GM23338 (cell line): ENCODE results near the gene ZC3H14. TPM values are rescaled to one million over a fixed set of nuclear protein-coding genes. Genes with fewer than 3 reads are reported as not detected.

ENCODE experiments used
- ATAC-seq: fragments of 200-7000 bp; cut with Tn5 transposase; 3 replicates; pipeline ENCODE4 v1.9.1; 2020
- DNase-seq: peaks from one replicate; pipeline ENCODE4 v3.0.0-alpha.2; 2015; ENCODE audit warnings: low spot score
- H2AFZ ChIP-seq: fragments of 200-600 bp; sonication (generic); 2 replicates; pipeline ENCODE4 v1.8.0; 2016; ENCODE audit warnings: antibody characterized with exemption, mild to moderate bottlenecking, moderate library complexity
- H3F3A ChIP-seq: fragments of 200-600 bp; sonication (generic); replicated peaks from 2 replicates; pipeline ENCODE4 v1.8.0; 2017; ENCODE audit warnings: antibody characterized with exemption, mixed run types, low read depth
- H3K27ac ChIP-seq: fragments of 200-600 bp; sonication (generic); 2 replicates; pipeline ENCODE4 v1.6.1; 2016; ENCODE audit warnings: low read depth
- H3K27me3 ChIP-seq: fragments of 200-600 bp; sonication (generic); 2 replicates; pipeline ENCODE4 v1.8.0; 2016; ENCODE audit warnings: mild to moderate bottlenecking, mixed run types, moderate library complexity; ENCODE audit not compliant: insufficient read depth
- H3K36me3 ChIP-seq: fragments of 200-600 bp; sonication (generic); 2 replicates; pipeline ENCODE4 v1.8.0; 2016; ENCODE audit warnings: mild to moderate bottlenecking; ENCODE audit not compliant: insufficient read depth
- H3K4me1 ChIP-seq: fragments of 200-600 bp; sonication (generic); 2 replicates; pipeline ENCODE4 v1.8.0; 2016; ENCODE audit warnings: mild to moderate bottlenecking, moderate library complexity; ENCODE audit not compliant: insufficient read depth
- H3K4me2 ChIP-seq: fragments of 200-600 bp; sonication (generic); 2 replicates; pipeline ENCODE4 v1.7.1; 2017; ENCODE audit warnings: mixed run types
- H3K4me3 ChIP-seq: fragments of 200-600 bp; sonication (generic); 2 replicates; pipeline ENCODE4 v1.6.1; 2016; ENCODE audit warnings: mixed run types
- H3K79me2 ChIP-seq: fragments of 200-600 bp; sonication (generic); replicated peaks from 2 replicates; pipeline ENCODE4 v1.8.0; 2017; ENCODE audit warnings: mild to moderate bottlenecking; ENCODE audit not compliant: insufficient read depth
- H3K9me2 ChIP-seq: fragments of 200-600 bp; sonication (generic); 2 replicates; pipeline ENCODE4 v1.8.0; 2017; ENCODE audit not compliant: insufficient read depth
- H4K20me1 ChIP-seq: fragments of 200-600 bp; sonication (generic); replicated peaks from 2 replicates; pipeline ENCODE4 v1.8.0; 2017; ENCODE audit warnings: mild to moderate bottlenecking; ENCODE audit not compliant: insufficient read depth
- H3K27ac Mint-ChIP-seq: 2 replicates; pipeline ENCODE4 v1.8.0; 2020; ENCODE audit warnings: inconsistent platforms, mild to moderate bottlenecking, moderate library complexity, mixed read lengths
- H3K27me3 Mint-ChIP-seq: 3 replicates; pipeline ENCODE4 v1.8.0; 2022; ENCODE audit warnings: low read depth, mild to moderate bottlenecking, moderate library complexity, mixed read lengths, inconsistent platforms; ENCODE audit not compliant: insufficient read depth, poor library complexity
- H3K36me3 Mint-ChIP-seq: 3 replicates; pipeline ENCODE4 v1.8.0; 2021; ENCODE audit warnings: low read depth, mild to moderate bottlenecking, inconsistent platforms, moderate library complexity, mixed read lengths
- H3K4me1 Mint-ChIP-seq: 3 replicates; pipeline ENCODE4 v1.8.0; 2020; ENCODE audit warnings: mild to moderate bottlenecking, inconsistent platforms, mixed read lengths
- H3K4me3 Mint-ChIP-seq: 3 replicates; pipeline ENCODE4 v1.8.0; 2021; ENCODE audit warnings: moderate library complexity, mild to moderate bottlenecking, inconsistent platforms, mixed read lengths
- H3K9me3 Mint-ChIP-seq: 3 replicates; pipeline ENCODE4 v1.8.0; 2020; ENCODE audit warnings: moderate library complexity, mild to moderate bottlenecking, inconsistent platforms, mixed read lengths
- CREB1 ChIP-seq: fragments of 250-450 bp; sonication (Bioruptor Pico); IDR thresholded peaks from 2 replicates; pipeline ENCODE4 v1.5.0; 2020; ENCODE audit warnings: low read depth, mild to moderate bottlenecking, moderate library complexity
- EZH2 ChIP-seq: fragments of 200-600 bp; sonication (generic); IDR thresholded peaks from one replicate; pipeline ENCODE4 v1.8.0; 2017; ENCODE audit warnings: antibody characterized with exemption, mild to moderate bottlenecking, low read depth; ENCODE audit not compliant: unreplicated experiment
- EZH2phosphoT487 ChIP-seq: fragments of 200-600 bp; sonication (generic); IDR thresholded peaks from one replicate; pipeline ENCODE4 v1.8.1; 2018; ENCODE audit warnings: antibody characterized with exemption; ENCODE audit not compliant: unreplicated experiment
- JUNB ChIP-seq: IDR thresholded peaks from one replicate; pipeline ENCODE4 v1.6.1; 2016; ENCODE audit warnings: antibody characterized with exemption; ENCODE audit not compliant: unreplicated experiment
- NANOG ChIP-seq: IDR thresholded peaks from 2 replicates; pipeline ENCODE4 v1.6.1; 2016; ENCODE audit warnings: antibody characterized with exemption, borderline replicate concordance
- POLR2AphosphoS5 ChIP-seq: IDR thresholded peaks from 2 replicates; pipeline ENCODE4 v1.6.1; 2016; ENCODE audit warnings: antibody characterized with exemption, low read depth
- STAT1 ChIP-seq: IDR thresholded peaks from one replicate; pipeline ENCODE4 v1.6.1; 2016; ENCODE audit warnings: antibody characterized with exemption; ENCODE audit not compliant: unreplicated experiment
- ZNF114 ChIP-seq: fragments of 250-450 bp; sonication (Bioruptor Pico); IDR thresholded peaks from 2 replicates; pipeline ENCODE4 v1.5.0; 2020; ENCODE audit warnings: mild to moderate bottlenecking, moderate library complexity
- ZNF331 ChIP-seq: fragments of 250-450 bp; sonication (Bioruptor Pico); IDR thresholded peaks from 2 replicates; pipeline ENCODE4 v1.5.0; 2020; ENCODE audit warnings: low read depth, mild to moderate bottlenecking, moderate library complexity
- polyA plus RNA-seq: library from polyadenylated mRNA; unstranded; fragments of >200 nt; fragmentation: Nextera tagmentation; extraction: Ambion mirVana; gene quantifications from 2 replicates; pipeline ENCODE4 v1.2.1, GENCODE V29; 2016
- total RNA-seq: library from RNA; depleted of rRNA; stranded (reverse); fragments of >200 nt; shearing (Covaris generic); gene quantifications from 2 replicates; pipeline ENCODE4 v1.2.3, GENCODE V29; 2014
- TF ChIP-seq, protein P1 (sequence below): IDR thresholded peaks from 2 replicates; pipeline ENCODE4 v1.6.1; 2016; ENCODE audit warnings: antibody characterized with exemption
- TF ChIP-seq, protein P2 (sequence below): IDR thresholded peaks from one replicate; pipeline ENCODE4 v1.6.1; 2018; ENCODE audit warnings: antibody characterized with exemption; ENCODE audit not compliant: unreplicated experiment

Gene ZC3H14
- total and polyA plus RNA-seq, 2 experiments from 2014 or later = 63.2 to 87.9 TPM

DNA sequence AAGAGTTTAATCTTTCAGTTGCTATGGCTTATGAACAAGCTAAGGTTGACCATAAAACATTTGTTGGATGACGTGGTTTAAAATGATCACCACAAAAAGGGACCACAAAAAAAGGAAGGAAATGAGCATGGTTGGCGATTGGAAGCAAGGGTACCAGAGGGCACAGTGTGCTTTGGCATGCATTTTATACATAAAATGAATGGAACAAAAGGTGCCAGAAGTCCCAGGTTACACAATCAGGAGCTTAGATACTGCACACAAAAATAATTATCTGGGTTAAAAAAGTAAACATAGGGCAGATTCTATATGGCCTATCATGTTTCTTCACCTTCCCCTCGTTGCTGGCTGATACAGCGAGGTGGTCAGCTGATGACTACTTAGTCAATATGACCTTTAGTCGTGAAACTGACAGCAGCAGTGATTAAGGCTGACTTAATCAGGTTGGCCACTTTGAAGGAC lies 50.7 kb downstream of the ZC3H14 start:
- H3K36me3 Mint-ChIP-seq = peaks cover 47% of the 10 kb centered on the region
- Histone ChIP-seq H3K27me3 (no peaks in the 10 kb centered on the region), H3K9me2 (no peaks in the 10 kb centered on the region), H2AFZ (no peak overlapping the region), H3K27ac (no peak overlapping the region), H3K79me2 (no peaks in the 10 kb centered on the region), H3K4me3 (no peak overlapping the region), H4K20me1 (no peaks in the 10 kb centered on the region), H3K4me2 (no peak overlapping the region), H3F3A (no peaks in the 10 kb centered on the region), H3K4me1 (peaks cover 8% of the 10 kb centered on the region), H3K36me3 (peaks cover 14% of the 10 kb centered on the region)
- H3K27ac Mint-ChIP-seq = no peak overlapping the region
- no peaks in the 10 kb centered on the region for H3K9me3 Mint-ChIP-seq
- TF ChIP-seq JUNB = no peak
- no peak for TF ChIP-seq EZH2phosphoT487
- no peak for TF ChIP-seq ZNF331 (CRISPR knock-in tag)
- TF ChIP-seq NANOG = no peak
- TF ChIP-seq, protein P1, sequence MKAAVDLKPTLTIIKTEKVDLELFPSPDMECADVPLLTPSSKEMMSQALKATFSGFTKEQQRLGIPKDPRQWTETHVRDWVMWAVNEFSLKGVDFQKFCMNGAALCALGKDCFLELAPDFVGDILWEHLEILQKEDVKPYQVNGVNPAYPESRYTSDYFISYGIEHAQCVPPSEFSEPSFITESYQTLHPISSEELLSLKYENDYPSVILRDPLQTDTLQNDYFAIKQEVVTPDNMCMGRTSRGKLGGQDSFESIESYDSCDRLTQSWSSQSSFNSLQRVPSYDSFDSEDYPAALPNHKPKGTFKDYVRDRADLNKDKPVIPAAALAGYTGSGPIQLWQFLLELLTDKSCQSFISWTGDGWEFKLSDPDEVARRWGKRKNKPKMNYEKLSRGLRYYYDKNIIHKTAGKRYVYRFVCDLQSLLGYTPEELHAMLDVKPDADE = no peak
- TF ChIP-seq ZNF114 = no peak
- no peak for TF ChIP-seq EZH2
- TF ChIP-seq STAT1 = no peak
- TF ChIP-seq, protein P2, sequence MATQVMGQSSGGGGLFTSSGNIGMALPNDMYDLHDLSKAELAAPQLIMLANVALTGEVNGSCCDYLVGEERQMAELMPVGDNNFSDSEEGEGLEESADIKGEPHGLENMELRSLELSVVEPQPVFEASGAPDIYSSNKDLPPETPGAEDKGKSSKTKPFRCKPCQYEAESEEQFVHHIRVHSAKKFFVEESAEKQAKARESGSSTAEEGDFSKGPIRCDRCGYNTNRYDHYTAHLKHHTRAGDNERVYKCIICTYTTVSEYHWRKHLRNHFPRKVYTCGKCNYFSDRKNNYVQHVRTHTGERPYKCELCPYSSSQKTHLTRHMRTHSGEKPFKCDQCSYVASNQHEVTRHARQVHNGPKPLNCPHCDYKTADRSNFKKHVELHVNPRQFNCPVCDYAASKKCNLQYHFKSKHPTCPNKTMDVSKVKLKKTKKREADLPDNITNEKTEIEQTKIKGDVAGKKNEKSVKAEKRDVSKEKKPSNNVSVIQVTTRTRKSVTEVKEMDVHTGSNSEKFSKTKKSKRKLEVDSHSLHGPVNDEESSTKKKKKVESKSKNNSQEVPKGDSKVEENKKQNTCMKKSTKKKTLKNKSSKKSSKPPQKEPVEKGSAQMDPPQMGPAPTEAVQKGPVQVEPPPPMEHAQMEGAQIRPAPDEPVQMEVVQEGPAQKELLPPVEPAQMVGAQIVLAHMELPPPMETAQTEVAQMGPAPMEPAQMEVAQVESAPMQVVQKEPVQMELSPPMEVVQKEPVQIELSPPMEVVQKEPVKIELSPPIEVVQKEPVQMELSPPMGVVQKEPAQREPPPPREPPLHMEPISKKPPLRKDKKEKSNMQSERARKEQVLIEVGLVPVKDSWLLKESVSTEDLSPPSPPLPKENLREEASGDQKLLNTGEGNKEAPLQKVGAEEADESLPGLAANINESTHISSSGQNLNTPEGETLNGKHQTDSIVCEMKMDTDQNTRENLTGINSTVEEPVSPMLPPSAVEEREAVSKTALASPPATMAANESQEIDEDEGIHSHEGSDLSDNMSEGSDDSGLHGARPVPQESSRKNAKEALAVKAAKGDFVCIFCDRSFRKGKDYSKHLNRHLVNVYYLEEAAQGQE = no peak
- TF ChIP-seq CREB1 (CRISPR knock-in tag) = no peak
- peaks cover 13% of the 10 kb centered on the region for H3K4me1 Mint-ChIP-seq
- DNase-seq = no peak
- no peak overlapping the region for H3K4me3 Mint-ChIP-seq
- no peak for ATAC-seq
- H3K27me3 Mint-ChIP-seq = no peaks in the 10 kb centered on the region

DNA sequence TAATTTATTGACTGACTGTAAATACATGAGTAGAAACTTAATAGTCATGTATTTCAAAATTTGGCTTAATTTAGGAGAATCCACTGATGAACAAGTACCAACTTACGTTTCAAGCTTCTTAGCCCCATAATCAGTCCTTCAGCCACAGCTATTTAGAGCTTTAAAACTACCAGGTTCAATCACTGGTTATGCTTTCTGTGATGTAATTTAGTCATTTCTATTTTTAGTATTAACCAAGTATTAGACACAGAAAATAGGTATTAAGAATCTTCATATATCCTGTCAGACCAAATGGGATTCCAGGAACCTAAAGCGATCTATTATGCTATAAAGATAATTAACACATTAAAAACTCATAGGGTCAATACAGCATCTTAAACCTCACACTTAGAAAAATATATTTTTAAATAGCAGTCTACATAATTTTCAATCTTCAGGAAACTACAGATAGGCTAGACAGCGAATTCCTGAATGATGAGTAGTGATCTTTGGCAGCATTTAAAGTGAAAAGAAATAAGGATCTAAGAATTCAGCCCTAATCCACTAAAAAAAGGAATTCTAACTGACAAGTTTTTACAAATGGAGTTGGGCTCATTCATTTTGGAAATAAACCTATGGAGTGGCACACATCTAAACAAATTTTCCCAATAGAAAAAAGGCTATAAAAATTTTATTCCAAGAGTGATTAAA lies 51.5 kb downstream of the ZC3H14 start:
- no peak for ATAC-seq
- no peak overlapping the region for H3K4me2 ChIP-seq
- H3K4me3 ChIP-seq = no peak overlapping the region
- TF ChIP-seq, protein P1 = no peak
- no peak for TF ChIP-seq JUNB
- TF ChIP-seq NANOG = no peak
- TF ChIP-seq POLR2AphosphoS5 = no peak

More for the DNA sequence above, 51.5 kb downstream of the ZC3H14 start:
- H3K27ac Mint-ChIP-seq = no peak overlapping the region
- no peaks in the 10 kb centered on the region for H3F3A ChIP-seq
- no peak for DNase-seq
- no peaks in the 10 kb centered on the region for H4K20me1 ChIP-seq
- no peaks in the 10 kb centered on the region for H3K27me3 Mint-ChIP-seq
- peaks cover 39% of the 10 kb centered on the region for H3K36me3 Mint-ChIP-seq
- H3K4me1 Mint-ChIP-seq = peaks cover 14% of the 10 kb centered on the region
- no peaks in the 10 kb centered on the region for H3K9me3 Mint-ChIP-seq
- no peak overlapping the region for H3K27ac ChIP-seq
- no peak overlapping the region for H3K4me3 Mint-ChIP-seq
- H3K79me2 ChIP-seq = no peaks in the 10 kb centered on the region
- peaks cover 13% of the 10 kb centered on the region for H3K4me1 ChIP-seq
- no peaks in the 10 kb centered on the region for H3K9me2 ChIP-seq
- peaks cover 9% of the 10 kb centered on the region; the same call in 1 of the 2 replicates for H3K36me3 ChIP-seq
- no peaks in the 10 kb centered on the region for H3K27me3 ChIP-seq
- H2AFZ ChIP-seq = no peak overlapping the region
